Central memory CD8-positive, alpha-beta T cell (primary cell): ENCODE measurements around the gene PARK7.

ENCODE experiments used
- ATAC-seq: fragments of 150-1000 bp; cut with Tn5 transposase; replicated peaks from 2 replicates; pipeline ENCODE4 v1.10.0; 2022; ENCODE audit warnings: mild to moderate bottlenecking, moderate FRiP score, moderate number of reproducible peaks; ENCODE audit not compliant: poor library complexity, severe bottlenecking; ENCODE audit errors: extremely low read depth
- DNase-seq, 2 donors: peaks; one replicate each; pipeline ENCODE4 v3.0.0; 2021; ENCODE audit warnings: low spot score in 2 of 2
- H3K27ac Mint-ChIP-seq: one replicate; pipeline ENCODE4 v1.8.0; 2022; ENCODE audit warnings: low read depth, mild to moderate bottlenecking, moderate library complexity, mixed read lengths
- H3K27me3 Mint-ChIP-seq: one replicate; pipeline ENCODE4 v1.8.0; 2022; ENCODE audit warnings: mixed read lengths
- H3K36me3 Mint-ChIP-seq: one replicate; pipeline ENCODE4 v1.8.0; 2022; ENCODE audit warnings: mild to moderate bottlenecking, moderate library complexity, mixed read lengths; ENCODE audit not compliant: insufficient read depth
- H3K4me1 Mint-ChIP-seq: one replicate; pipeline ENCODE4 v1.8.0; 2022; ENCODE audit warnings: mixed read lengths
- H3K4me3 Mint-ChIP-seq: one replicate; pipeline ENCODE4 v1.8.0; 2022; ENCODE audit warnings: mild to moderate bottlenecking, moderate library complexity, mixed read lengths
- H3K9me3 Mint-ChIP-seq: one replicate; pipeline ENCODE4 v1.8.0; 2022; ENCODE audit warnings: mixed read lengths

Gene PARK7

DNA sequence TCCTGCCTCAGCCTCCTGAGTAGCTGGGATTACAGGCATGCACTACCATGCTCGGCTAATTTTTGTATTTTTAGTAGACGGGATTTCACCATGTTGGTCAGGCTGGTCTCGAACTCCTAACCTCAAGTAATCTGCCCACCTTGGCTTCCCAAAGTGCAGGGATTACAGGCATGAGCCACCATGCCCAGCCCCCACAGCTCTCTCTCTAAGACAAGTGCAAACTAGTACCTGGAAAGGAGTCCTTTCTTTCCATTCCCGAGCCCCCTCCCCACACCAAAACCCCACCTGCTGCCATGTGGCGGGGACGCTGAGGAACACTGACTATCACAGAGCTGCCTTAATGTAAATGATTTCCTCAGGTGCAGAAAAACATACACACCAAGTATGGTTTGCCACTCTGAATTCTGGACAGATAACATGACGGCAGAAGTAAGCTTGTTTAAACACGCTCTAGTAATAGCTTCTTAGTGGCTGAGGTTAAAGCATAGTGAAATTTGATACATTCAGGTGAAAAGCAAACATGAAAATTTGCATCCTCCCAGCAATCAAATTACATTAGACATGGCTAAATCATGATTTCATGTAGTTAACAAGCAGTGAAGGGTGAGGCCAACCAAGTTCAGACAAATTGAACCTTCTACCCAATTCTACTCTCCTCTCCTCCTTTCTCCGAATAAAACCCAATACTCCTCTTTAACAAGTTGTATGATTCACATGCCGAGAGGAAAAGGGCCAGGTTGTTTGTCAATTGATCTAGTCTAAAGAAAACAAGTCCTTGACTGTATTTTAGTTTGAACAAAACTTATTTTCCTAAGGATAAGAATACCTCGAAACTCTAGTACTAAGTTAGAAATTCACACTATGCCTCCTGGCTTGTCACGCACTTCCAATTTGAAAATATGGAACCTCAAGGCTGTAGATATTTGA, 44.8 kb downstream of the PARK7 start:
- H3K27me3 Mint-ChIP-seq, result no peaks in the 10 kb centered on the region
- no peak overlapping the region for H3K27ac Mint-ChIP-seq
- H3K36me3 Mint-ChIP-seq, result no peaks in the 10 kb centered on the region
- DNase-seq, result no peak
- no peaks in the 10 kb centered on the region for H3K4me1 Mint-ChIP-seq
- ATAC-seq, result no peak
- no peaks in the 10 kb centered on the region for H3K9me3 Mint-ChIP-seq
- no peak overlapping the region for H3K4me3 Mint-ChIP-seq

GRCh38 chr1:8009043-8010002, 47.8 kb downstream of the PARK7 start:
- Mint-ChIP-seq H3K4me1 (no peaks in the 10 kb centered on the region), H3K27me3 (no peaks in the 10 kb centered on the region), H3K27ac (no peak overlapping the region), H3K36me3 (no peaks in the 10 kb centered on the region), H3K9me3 (no peaks in the 10 kb centered on the region), H3K4me3 (no peak overlapping the region)
- ATAC-seq (no peak), DNase-seq (no peak)

DNA sequence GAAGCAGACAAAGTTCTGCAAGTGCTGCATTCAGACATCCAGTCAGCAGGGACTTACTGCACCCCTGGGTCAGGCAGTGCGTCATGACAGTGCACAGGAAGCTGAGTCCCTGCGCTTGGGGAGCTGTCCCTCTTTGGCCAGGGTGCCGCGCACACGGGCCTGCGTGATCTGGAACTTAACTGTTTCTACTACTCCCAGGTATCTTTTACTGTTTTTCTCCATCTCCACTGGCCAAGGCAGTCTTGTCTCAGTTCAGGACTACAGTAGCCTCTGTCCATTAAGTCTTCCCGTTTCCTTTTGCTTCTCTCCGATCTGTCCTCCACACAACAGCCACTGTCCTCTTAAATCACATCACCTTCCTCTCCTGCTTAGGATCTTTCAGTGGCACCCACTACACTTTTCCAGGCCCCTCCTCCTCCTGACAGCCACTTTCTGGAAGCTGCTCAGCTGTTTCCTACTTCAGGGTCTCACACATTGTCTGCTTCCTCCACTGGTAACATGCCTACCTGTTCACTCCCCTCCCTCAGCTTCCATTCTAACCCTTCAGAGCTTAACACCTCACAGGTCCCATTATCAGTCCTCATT, 48.7 kb downstream of the PARK7 start:
- no peak overlapping the region for H3K27ac Mint-ChIP-seq
- H3K9me3 Mint-ChIP-seq, result no peaks in the 10 kb centered on the region
- H3K36me3 Mint-ChIP-seq, result no peaks in the 10 kb centered on the region
- DNase-seq (no peak), ATAC-seq (no peak)
- H3K27me3 Mint-ChIP-seq, result no peaks in the 10 kb centered on the region
- H3K4me3 Mint-ChIP-seq, result no peak overlapping the region
- H3K4me1 Mint-ChIP-seq, result peaks cover 5% of the 10 kb centered on the region

GRCh38 chr1:8011016-8011415, 49.5 kb downstream of the PARK7 start:
- Mint-ChIP-seq H3K36me3 (no peaks in the 10 kb centered on the region), H3K4me3 (no peak overlapping the region), H3K27ac (no peak overlapping the region), H3K9me3 (no peaks in the 10 kb centered on the region), H3K27me3 (no peaks in the 10 kb centered on the region), H3K4me1 (peaks cover 6% of the 10 kb centered on the region)
- DNase-seq, result no peak
- no peak for ATAC-seq

- Mint-ChIP-seq H3K4me1 (peaks cover 6% of the 10 kb centered on the region), H3K27me3 (peaks cover 7% of the 10 kb centered on the region), H3K36me3 (no peaks in the 10 kb centered on the region), H3K9me3 (no peaks in the 10 kb centered on the region), H3K27ac (no peak overlapping the region), H3K4me3 (no peak overlapping the region)
- DNase-seq (no peak), ATAC-seq (no peak)
Measured at GRCh38 chr1:8011923-8012858, 50.7 kb downstream of the PARK7 start.

- Mint-ChIP-seq H3K36me3 (no peaks in the 10 kb centered on the region), H3K9me3 (no peaks in the 10 kb centered on the region), H3K27ac (no peak overlapping the region), H3K4me3 (no peak overlapping the region), H3K4me1 (peaks cover 6% of the 10 kb centered on the region), H3K27me3 (peaks cover 7% of the 10 kb centered on the region)
- ATAC-seq (no peak), DNase-seq (no peak)
Measured at GRCh38 chr1:8012955-8013354, 51.4 kb downstream of the PARK7 start.

DNA sequence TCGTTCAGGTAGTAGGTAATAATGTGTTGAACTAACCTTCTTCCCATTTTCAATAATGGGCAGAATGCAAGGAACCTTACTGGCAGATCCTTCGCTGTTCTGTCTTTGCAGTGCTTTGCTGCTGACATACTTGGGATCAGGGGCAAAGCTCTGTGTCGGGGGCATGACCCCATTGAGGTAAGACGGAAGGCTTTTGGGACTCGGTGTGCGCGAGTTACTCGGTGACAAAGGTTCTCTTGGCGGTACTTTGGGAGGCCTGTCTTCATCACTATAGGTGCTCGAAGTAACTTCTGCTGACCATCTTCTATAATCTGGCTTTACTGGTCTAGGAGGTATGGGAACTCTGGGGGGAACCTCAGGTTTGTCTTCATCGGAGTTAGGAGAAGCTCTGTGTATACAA, 51.9 kb downstream of the PARK7 start:
- no peak for ATAC-seq
- H3K27ac Mint-ChIP-seq, result no peak overlapping the region
- peaks cover 7% of the 10 kb centered on the region for H3K27me3 Mint-ChIP-seq
- H3K4me3 Mint-ChIP-seq, result no peak overlapping the region
- H3K4me1 Mint-ChIP-seq, result peaks cover 6% of the 10 kb centered on the region
- no peak for DNase-seq
- H3K36me3 Mint-ChIP-seq, result no peaks in the 10 kb centered on the region
- no peaks in the 10 kb centered on the region for H3K9me3 Mint-ChIP-seq

DNA sequence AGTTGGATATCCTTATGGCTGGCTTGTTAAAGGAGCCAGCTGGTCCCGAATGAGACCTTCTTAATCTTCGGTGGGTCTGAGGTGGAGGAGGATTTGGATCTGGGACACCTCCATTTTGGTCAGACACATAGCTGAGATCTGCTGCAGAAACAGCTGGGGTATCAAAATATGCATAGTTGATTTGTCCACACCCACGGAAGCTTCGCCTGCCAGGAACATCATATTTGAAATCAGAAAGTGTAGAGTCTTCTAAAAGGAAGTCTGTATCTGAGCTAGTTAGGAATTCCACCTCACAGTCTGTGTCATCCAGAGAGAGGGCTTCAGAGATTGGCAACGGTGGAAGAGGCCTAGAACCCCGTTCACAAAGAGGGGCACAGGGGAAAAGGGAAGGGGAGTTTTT, 52.3 kb downstream of the PARK7 start:
- DNase-seq (no peak), ATAC-seq (no peak)
- H3K27ac Mint-ChIP-seq, result no peak overlapping the region
- H3K36me3 Mint-ChIP-seq, result no peaks in the 10 kb centered on the region
- no peak overlapping the region for H3K4me3 Mint-ChIP-seq
- H3K9me3 Mint-ChIP-seq, result no peaks in the 10 kb centered on the region
- peaks cover 7% of the 10 kb centered on the region for H3K27me3 Mint-ChIP-seq
- H3K4me1 Mint-ChIP-seq, result peaks cover 6% of the 10 kb centered on the region

DNA sequence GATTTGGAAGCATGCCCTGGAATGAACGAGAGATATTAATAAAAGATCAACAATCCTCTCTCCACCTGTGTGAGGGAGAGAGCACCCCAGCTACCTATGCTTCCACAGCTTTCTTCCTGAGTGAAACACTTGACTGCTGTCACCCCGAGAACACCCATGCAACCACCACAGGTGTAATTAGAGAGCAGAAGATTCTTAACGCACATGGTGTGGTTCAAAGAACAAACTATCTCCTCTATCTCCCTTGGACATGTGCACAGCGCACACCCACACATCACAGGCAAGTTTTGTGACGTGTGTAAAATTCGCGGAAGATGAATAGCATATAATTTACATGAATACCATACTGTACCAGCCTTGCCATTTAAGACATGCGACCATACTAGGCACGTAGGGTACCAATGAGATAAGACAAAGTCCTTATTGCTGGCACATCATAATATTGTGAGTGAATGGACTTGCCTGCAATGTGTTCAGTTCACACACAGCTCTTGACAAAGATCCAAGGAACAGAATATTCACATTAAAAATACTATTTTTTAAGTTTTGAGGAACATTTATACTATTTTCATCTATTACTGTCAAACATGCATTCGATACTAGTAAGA, 53.0 kb downstream of the PARK7 start:
- no peaks in the 10 kb centered on the region for H3K9me3 Mint-ChIP-seq
- no peaks in the 10 kb centered on the region for H3K36me3 Mint-ChIP-seq
- no peak overlapping the region for H3K27ac Mint-ChIP-seq
- ATAC-seq (no peak), DNase-seq (no peak)
- peaks cover 7% of the 10 kb centered on the region for H3K27me3 Mint-ChIP-seq
- no peak overlapping the region for H3K4me3 Mint-ChIP-seq
- H3K4me1 Mint-ChIP-seq, result peaks cover 6% of the 10 kb centered on the region

GRCh38 chr1:8015036-8015808, 53.7 kb downstream of the PARK7 start:
- Mint-ChIP-seq H3K27me3 (peaks cover 7% of the 10 kb centered on the region), H3K9me3 (no peaks in the 10 kb centered on the region), H3K4me3 (no peak overlapping the region), H3K36me3 (no peaks in the 10 kb centered on the region), H3K27ac (no peak overlapping the region), H3K4me1 (peaks cover 6% of the 10 kb centered on the region)
- ATAC-seq (peak; percentile 32), DNase-seq (peak in 1 of 2 donors; percentile 25)

DNA sequence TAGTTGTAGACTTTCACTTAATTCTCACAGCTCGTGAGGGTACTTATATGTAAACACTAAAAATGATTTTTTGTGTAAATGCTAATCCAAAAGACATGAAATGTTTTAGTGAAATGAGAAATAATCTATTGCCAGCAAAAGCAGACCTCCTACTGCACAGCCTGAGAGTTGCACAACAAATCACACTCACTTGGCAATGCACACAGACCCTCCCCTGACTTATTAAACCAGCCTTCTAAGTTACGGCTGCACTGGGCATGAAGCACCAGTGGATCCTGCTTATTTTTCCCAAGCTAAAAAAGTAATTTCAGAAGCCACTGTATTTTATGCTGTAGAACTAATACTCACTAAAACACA, 54.3 kb downstream of the PARK7 start:
- peaks cover 7% of the 10 kb centered on the region for H3K27me3 Mint-ChIP-seq
- DNase-seq, result no peak
- H3K4me3 Mint-ChIP-seq, result no peak overlapping the region
- peaks cover 6% of the 10 kb centered on the region for H3K4me1 Mint-ChIP-seq
- H3K36me3 Mint-ChIP-seq, result no peaks in the 10 kb centered on the region
- no peak for ATAC-seq
- H3K9me3 Mint-ChIP-seq, result no peaks in the 10 kb centered on the region
- no peak overlapping the region for H3K27ac Mint-ChIP-seq
